Hippocampal formation (tissue), 2 donors: Measurements from ENCODE around the gene GP1BA.

Source experiments
- DNase-seq, 2 donors: peaks; one replicate each; lab custom pipeline; 2025; lab: John Stamatoyannopoulos, UW

The GP1BA gene

GRCh38 chr17:4931963-4932362 is at the start of gene GP1BA:
Gene GP1BA (plus strand): TSS chr17:4932277. CDS start chr17:4932605, 328 bp downstream.
- no peak for DNase-seq

DNA sequence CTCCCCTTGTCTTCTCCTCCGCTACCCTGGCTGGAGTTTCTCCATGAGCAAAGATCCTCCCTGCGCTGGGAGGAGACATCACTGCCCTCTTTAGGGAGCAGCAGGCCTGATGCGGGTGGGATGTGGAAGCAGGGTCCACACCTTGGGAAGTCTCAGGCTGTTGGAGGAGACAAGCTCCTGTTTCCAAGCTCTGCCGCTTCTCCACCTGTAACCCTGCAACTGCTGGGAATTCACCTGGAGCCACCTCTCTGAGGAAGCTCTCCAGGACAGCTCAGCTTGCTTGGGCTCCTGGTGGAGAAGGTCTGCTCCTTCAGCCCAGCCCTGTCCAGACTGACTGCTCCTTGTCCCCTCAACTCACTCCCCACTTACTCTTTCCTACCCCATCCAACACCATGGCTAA is 47.6 kb upstream of the GP1BA start:
- DNase-seq = no peak

- DNase-seq = no peak
Measured at GRCh38 chr17:4886830-4887229, 45.2 kb upstream of the GP1BA start.

GRCh38 chr17:4887581-4887980 is 44.5 kb upstream of the GP1BA start:
- no peak for DNase-seq

- DNase-seq = no peak
Measured at GRCh38 chr17:4891411-4892410, 40.4 kb upstream of the GP1BA start.

- no peak for DNase-seq
Measured at GRCh38 chr17:4892499-4893221, 39.4 kb upstream of the GP1BA start.

DNA sequence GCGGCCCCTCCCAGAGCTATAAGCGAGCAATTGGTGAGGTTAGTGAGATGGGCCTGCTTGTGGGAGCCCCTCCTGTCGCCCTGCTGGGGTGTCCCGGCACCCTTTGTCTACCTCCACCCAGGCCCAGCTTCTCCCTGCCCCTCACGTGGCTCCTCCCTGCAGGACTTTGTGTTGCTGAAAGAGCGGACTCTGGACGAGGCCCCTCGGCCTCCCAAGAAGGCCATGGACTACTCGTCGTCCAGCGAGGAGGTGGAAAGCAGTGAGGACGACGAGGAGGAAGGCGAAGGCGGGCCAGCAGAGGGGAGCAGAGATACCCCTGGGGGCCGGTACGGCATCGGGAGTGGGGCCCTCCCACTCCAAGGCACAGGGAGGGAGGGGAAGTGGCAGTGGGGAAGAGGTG is 38.8 kb upstream of the GP1BA start:
- DNase-seq = no peak

- no peak for DNase-seq
Measured at GRCh38 chr17:4893721-4894560, 38.1 kb upstream of the GP1BA start.

DNA sequence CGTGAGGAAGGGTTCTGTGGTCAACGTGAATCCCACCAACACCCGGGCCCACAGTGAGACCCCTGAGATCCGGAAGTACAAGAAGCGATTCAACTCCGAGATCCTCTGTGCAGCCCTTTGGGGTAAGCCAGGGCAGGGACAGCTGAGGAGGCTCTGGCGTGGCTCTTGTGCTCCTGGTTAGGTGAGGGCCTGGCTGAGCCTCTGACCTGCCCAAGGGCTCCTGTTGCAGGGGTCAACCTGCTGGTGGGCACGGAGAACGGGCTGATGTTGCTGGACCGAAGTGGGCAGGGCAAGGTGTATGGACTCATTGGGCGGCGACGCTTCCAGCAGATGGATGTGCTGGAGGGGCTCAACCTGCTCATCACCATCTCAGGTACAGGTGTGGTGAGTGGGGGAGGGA is 37.0 kb upstream of the GP1BA start:
- DNase-seq = no peak

DNA sequence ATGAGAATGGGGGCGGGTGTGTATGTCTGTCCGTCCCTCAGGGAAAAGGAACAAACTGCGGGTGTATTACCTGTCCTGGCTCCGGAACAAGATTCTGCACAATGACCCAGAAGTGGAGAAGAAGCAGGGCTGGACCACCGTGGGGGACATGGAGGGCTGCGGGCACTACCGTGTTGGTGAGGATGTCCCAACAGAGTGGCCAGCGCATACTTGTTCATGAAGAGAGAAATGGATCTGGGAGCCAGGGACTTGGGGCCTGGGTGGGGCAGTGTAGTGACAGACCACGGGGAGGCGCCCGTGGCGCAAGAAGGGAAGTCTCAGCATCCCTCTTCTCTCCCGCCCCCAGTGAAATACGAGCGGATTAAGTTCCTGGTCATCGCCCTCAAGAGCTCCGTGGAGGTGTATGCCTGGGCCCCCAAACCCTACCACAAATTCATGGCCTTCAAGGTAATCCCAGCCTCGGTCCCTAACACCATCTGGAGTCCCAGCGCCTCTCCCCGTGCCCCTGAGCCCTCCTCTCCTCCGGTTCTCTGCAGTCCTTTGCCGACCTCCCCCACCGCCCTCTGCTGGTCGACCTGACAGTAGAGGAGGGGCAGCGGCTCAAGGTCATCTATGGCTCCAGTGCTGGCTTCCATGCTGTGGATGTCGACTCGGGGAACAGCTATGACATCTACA is 36.3 kb upstream of the GP1BA start:
- DNase-seq = no peak

- no peak for DNase-seq
Measured at GRCh38 chr17:4896332-4897197, 35.5 kb upstream of the GP1BA start.

- DNase-seq = no peak
Measured at GRCh38 chr17:4897198-4897687, 34.8 kb upstream of the GP1BA start.

DNA sequence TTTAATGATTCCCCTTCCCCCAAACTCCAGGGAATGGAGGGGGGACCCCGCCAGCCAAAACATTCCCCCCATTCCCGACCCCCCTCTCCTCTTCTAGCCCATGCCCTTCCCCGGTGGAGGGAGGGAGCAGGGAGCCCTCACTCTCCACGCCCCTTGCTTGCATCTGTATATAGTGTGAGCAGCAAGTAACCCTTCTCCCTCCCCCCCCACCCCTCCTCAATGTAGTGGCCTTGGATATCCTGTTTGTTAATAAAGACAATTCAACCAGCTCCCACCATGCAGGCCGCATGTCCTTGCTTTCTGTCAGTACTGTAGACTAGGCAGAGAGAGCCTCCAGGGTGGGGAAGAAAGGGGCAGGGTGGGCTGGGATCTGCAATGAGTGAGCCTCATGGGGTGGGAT is 34.3 kb upstream of the GP1BA start:
- DNase-seq = no peak

GRCh38 chr17:4898351-4898750 is 33.7 kb upstream of the GP1BA start:
- DNase-seq = no peak

DNA sequence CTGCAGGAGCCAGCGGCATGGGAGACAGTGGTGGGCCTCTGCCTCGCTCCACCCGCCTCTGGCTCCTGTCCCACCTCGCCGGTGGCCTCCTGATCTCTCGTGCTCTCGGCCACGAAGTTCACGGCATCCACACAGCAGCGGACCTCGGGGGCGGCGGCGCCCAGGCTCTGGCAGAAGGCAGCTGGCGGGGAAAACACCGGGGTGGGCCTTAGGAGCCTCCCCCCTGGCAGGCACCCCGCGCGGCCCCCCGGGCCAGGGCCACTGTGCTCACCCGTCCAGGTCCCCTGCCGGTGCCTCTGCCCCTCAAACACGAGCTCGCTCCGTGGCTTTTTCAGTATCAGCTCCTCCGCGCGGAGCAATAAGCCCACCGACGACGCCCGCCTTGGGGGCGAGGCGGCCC is 33.1 kb upstream of the GP1BA start:
- DNase-seq = no peak

- DNase-seq = no peak
Measured at GRCh38 chr17:4899341-4900230, 32.5 kb upstream of the GP1BA start, which contains the start of gene C17orf107. Gene C17orf107 (plus strand): TSS chr17:4899536. CDS start chr17:4899763, 227 bp downstream.

- no peak for DNase-seq
Measured at GRCh38 chr17:4900231-4901107, 31.6 kb upstream of the GP1BA start.

DNA sequence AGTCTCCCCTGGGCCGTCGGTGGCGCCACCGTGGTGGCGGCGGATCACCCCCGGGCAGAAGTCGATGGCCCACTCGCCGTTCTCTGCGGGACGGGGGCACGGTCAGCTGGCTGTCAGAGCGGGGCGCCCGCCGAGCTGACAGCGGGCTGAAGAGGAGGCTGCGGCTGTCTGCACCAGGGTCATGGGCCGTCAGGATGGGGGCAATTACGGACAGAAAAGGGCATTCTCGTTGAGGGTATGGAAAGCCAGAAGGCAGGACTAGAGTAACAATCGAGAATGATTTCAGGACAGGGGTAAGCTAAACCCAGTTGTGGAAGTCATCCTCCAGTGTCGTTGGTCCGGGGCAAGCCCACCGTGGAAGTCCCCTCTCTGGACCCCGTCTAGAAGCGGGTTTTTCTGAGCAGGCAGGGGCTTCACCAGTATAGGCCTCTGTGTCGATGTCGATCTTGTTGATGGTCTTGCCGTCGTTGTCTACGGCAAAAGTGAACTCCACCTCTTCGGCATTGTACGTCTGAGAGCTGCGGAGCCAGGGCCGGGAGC is 30.9 kb upstream of the GP1BA start:
- no peak for DNase-seq
